HEK293 (cell line): ENCODE data around the gene DROSHA.

Experiments used
- HOXA7 ChIP-seq: sonication (generic); formaldehyde crosslinking; IDR thresholded peaks from 2 replicates; pipeline ENCODE4 v1.8.1; 2022; ENCODE audit warnings: missing genetic modification reagents, borderline replicate concordance
- KLF10 ChIP-seq: fragments of 450-650 bp; IDR thresholded peaks from 2 replicates; pipeline ENCODE4 v1.5.1; 2018; ENCODE audit warnings: missing biosample characterization, mild to moderate bottlenecking, missing genetic modification characterization
- KLF8 ChIP-seq: fragments of 450-650 bp; formaldehyde crosslinking; IDR thresholded peaks from 2 replicates; pipeline ENCODE4 v1.5.1; 2016; ENCODE audit warnings: missing biosample characterization, missing genetic modification characterization
- SALL2 ChIP-seq: fragments of 450-650 bp; formaldehyde crosslinking; IDR thresholded peaks from 2 replicates; pipeline ENCODE4 v1.5.0; 2017; ENCODE audit warnings: missing biosample characterization, mild to moderate bottlenecking, missing genetic modification characterization, borderline replicate concordance
- TCF7L2 ChIP-seq: IDR thresholded peaks from 2 replicates; pipeline ENCODE4 v1.6.1; 2011; ENCODE audit warnings: low read depth, mild to moderate bottlenecking, inconsistent platforms, low read length, moderate library complexity, borderline replicate concordance
- ZBTB8A ChIP-seq: fragments of 450-650 bp; formaldehyde crosslinking; IDR thresholded peaks from 2 replicates; pipeline ENCODE4 v1.5.1; 2016; ENCODE audit warnings: missing biosample characterization, missing genetic modification characterization
- ZFHX2 ChIP-seq: fragments of 450-650 bp; formaldehyde crosslinking; conservative IDR thresholded peaks from 2 replicates; pipeline ENCODE4 v1.5.1; 2016; ENCODE audit warnings: missing biosample characterization, missing genetic modification characterization
- ZFP3 ChIP-seq: fragments of 450-650 bp; formaldehyde crosslinking; IDR thresholded peaks from 2 replicates; pipeline ENCODE4 v1.5.1; 2016; ENCODE audit warnings: low read depth, missing biosample characterization, missing genetic modification characterization
- ZNF423 ChIP-seq: fragments of 450-650 bp; formaldehyde crosslinking; IDR thresholded peaks from 2 replicates; pipeline ENCODE4 v1.5.1; 2016; ENCODE audit warnings: missing biosample characterization, missing genetic modification characterization
- ZNF623 ChIP-seq: fragments of 450-650 bp; formaldehyde crosslinking; IDR thresholded peaks from 2 replicates; pipeline ENCODE4 v1.5.1; 2016; ENCODE audit warnings: missing biosample characterization, missing genetic modification characterization
- ZNF776 ChIP-seq: fragments of 450-650 bp; formaldehyde crosslinking; IDR thresholded peaks from 2 replicates; pipeline ENCODE4 v1.5.0; 2017; ENCODE audit warnings: missing biosample characterization, missing genetic modification characterization, borderline replicate concordance
- TF ChIP-seq, protein P1 (sequence below): fragments of 450-650 bp; formaldehyde crosslinking; IDR thresholded peaks from 2 replicates; pipeline ENCODE4 v1.5.1; 2016; ENCODE audit warnings: missing biosample characterization, missing genetic modification characterization
- TF ChIP-seq, protein P2 (sequence below): fragments of 450-650 bp; formaldehyde crosslinking; IDR thresholded peaks from 2 replicates; pipeline ENCODE4 v1.5.1; 2016; ENCODE audit warnings: missing biosample characterization, missing genetic modification characterization
- TF ChIP-seq, protein P3 (sequence below): fragments of 450-650 bp; IDR thresholded peaks from 2 replicates; pipeline ENCODE4 v1.5.1; 2018; ENCODE audit warnings: missing biosample characterization, mild to moderate bottlenecking, missing genetic modification characterization

GRCh38 chr5:31375999-31376720 lies 155.7 kb downstream of the DROSHA start:
- TF ChIP-seq, protein P1, sequence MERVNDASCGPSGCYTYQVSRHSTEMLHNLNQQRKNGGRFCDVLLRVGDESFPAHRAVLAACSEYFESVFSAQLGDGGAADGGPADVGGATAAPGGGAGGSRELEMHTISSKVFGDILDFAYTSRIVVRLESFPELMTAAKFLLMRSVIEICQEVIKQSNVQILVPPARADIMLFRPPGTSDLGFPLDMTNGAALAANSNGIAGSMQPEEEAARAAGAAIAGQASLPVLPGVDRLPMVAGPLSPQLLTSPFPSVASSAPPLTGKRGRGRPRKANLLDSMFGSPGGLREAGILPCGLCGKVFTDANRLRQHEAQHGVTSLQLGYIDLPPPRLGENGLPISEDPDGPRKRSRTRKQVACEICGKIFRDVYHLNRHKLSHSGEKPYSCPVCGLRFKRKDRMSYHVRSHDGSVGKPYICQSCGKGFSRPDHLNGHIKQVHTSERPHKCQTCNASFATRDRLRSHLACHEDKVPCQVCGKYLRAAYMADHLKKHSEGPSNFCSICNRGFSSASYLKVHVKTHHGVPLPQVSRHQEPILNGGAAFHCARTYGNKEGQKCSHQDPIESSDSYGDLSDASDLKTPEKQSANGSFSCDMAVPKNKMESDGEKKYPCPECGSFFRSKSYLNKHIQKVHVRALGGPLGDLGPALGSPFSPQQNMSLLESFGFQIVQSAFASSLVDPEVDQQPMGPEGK (tag by site-specific recombination): no peak
- TF ChIP-seq ZNF623 (tag by site-specific recombination) (no peak), ZFHX2 (tag by site-specific recombination) (no peak), ZNF776 (tag by site-specific recombination) (no peak), SALL2 (no peak), ZNF423 (tag by site-specific recombination) (no peak), KLF10 (tag by site-specific recombination) (no peak), TCF7L2 (no peak), ZBTB8A (tag by site-specific recombination) (no peak), KLF8 (tag by site-specific recombination) (no peak), ZFP3 (tag by site-specific recombination) (no peak), HOXA7 (no peak)
- TF ChIP-seq, protein P2, sequence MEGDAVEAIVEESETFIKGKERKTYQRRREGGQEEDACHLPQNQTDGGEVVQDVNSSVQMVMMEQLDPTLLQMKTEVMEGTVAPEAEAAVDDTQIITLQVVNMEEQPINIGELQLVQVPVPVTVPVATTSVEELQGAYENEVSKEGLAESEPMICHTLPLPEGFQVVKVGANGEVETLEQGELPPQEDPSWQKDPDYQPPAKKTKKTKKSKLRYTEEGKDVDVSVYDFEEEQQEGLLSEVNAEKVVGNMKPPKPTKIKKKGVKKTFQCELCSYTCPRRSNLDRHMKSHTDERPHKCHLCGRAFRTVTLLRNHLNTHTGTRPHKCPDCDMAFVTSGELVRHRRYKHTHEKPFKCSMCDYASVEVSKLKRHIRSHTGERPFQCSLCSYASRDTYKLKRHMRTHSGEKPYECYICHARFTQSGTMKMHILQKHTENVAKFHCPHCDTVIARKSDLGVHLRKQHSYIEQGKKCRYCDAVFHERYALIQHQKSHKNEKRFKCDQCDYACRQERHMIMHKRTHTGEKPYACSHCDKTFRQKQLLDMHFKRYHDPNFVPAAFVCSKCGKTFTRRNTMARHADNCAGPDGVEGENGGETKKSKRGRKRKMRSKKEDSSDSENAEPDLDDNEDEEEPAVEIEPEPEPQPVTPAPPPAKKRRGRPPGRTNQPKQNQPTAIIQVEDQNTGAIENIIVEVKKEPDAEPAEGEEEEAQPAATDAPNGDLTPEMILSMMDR (tag by site-specific recombination): no peak
- TF ChIP-seq, protein P3, sequence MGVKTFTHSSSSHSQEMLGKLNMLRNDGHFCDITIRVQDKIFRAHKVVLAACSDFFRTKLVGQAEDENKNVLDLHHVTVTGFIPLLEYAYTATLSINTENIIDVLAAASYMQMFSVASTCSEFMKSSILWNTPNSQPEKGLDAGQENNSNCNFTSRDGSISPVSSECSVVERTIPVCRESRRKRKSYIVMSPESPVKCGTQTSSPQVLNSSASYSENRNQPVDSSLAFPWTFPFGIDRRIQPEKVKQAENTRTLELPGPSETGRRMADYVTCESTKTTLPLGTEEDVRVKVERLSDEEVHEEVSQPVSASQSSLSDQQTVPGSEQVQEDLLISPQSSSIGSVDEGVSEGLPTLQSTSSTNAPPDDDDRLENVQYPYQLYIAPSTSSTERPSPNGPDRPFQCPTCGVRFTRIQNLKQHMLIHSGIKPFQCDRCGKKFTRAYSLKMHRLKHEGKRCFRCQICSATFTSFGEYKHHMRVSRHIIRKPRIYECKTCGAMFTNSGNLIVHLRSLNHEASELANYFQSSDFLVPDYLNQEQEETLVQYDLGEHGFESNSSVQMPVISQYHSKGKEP (tag by site-specific recombination): no peak
